ENCODE measurements around the gene DRC3. TPM values are rescaled to one million over a fixed set of nuclear protein-coding genes. Genes with fewer than 3 reads are reported as not detected.

Gene DRC3
- total and polyA plus RNA-seq, 2 donors (not counting 1 experiment from before 2014, with no cell fraction given), result 0.17 TPM; not detected in 1

DNA sequence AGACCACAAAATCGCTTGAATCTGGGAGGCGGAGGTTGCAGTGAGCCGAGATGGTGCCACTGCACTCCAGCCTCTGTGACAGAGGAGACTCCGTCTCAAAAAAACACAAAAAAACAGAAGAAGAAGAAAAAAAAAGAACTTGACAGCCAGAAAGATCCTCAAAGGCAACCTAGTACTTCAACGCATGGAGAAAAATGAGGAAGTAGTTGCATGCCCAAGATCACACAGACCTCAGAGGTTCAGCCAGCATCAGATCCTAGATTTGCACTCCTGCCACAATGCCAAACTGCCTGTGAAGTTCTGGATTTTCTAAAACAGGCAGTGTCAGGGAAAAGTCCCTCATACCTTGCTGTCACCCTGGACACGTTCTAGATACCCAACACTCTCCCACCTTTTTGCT lies 64.8 kb downstream of the DRC3 start:
- H3K27me3 ChIP-seq (replicated peaks in 1 of 4; ENCODE audit: control extremely low read depth in 1 of 4, control insufficient read depth in 3 of 4, insufficient read depth in 4 of 4, low read length in 3 of 4), result no peaks in the 10 kb centered on the region
- TF ChIP-seq CTCF (IDR thresholded peaks at IDR 0.05), result no peak
- TF ChIP-seq EZH2 (IDR thresholded peaks at IDR 0.05; ENCODE audit: borderline replicate concordance, insufficient read depth, low read depth, low read length, poor library complexity, severe bottlenecking), result no peak
- peaks cover 44% of the 10 kb centered on the region for H4K20me1 ChIP-seq (ENCODE audit: control insufficient read depth, insufficient read depth, low read length, poor library complexity, severe bottlenecking)
- no peak overlapping the region for H2AFZ ChIP-seq (ENCODE audit: insufficient read depth, low read depth, low read length, poor library complexity, severe bottlenecking)
- H3K27ac ChIP-seq (ENCODE audit: low read length in 2 of 2), result peak overlapping the region in 1 of 2 donors; percentile 90
- Mint-ChIP-seq H3K4me3 (peak overlapping the region; percentile 93), H3K27ac (peak overlapping the region; percentile 92), H3K27me3 (no peaks in the 10 kb centered on the region), H3K4me1 (peaks cover 71% of the 10 kb centered on the region), H3K9me3 (ENCODE audit: insufficient read depth) (no peaks in the 10 kb centered on the region)
- no peaks in the 10 kb centered on the region for H3K9me3 ChIP-seq (ENCODE audit: control extremely low read depth in 1 of 3, control insufficient read depth in 2 of 3, insufficient read depth in 1 of 3, low read length in 2 of 3)
- DNase-seq (peak; percentile 68), ATAC-seq (ENCODE audit: low read depth) (no peak)
- peak overlapping the region; percentile 91 for H3K9ac ChIP-seq (ENCODE audit: low read length)
- CTCF ChIA-PET, result no interaction called here
- H3K4me1 ChIP-seq (ENCODE audit: control insufficient read depth in 2 of 2, insufficient read depth in 2 of 2, low read length in 2 of 2), result peaks cover 24 to 45% of the 10 kb centered on the region in 2 donors
- peak overlapping the region in 2 of 5 experiments; percentile 89 to 96 for H3K4me3 ChIP-seq (ENCODE audit: control extremely low read depth in 1 of 5, extremely low read depth in 1 of 5, insufficient read depth in 1 of 5, low read depth in 2 of 5, low read length in 4 of 5)
- POLR2A ChIA-PET, result interaction anchor here (1.9 kb wide), 1 partner anchor 146 kb away, joined by 8 read pairs; the partner anchor contains the start of gene ALKBH5
- no peaks in the 10 kb centered on the region for H3K36me3 ChIP-seq (replicated peaks in 1 of 2; ENCODE audit: control extremely low read depth in 1 of 2, control insufficient read depth in 1 of 2, extremely low read depth in 1 of 2, insufficient read depth in 2 of 2, low read length in 1 of 2)
- H3K79me2 ChIP-seq (ENCODE audit: control insufficient read depth, insufficient read depth, low read length), result peaks cover 90% of the 10 kb centered on the region
- intact Hi-C loops (cut with micrococcal nuclease), result loop anchor here (5.0 to 10.0 kb wide), 5 partner anchors 203 to 1937 kb away; partner anchors contain the start of genes AKAP10, MPRIP, RASD1 and SREBF1
- 7% methylated on average over 4 of the region's 6 CpGs for WGBS (ENCODE audit: insufficient coverage)
- H3K4me2 ChIP-seq (replicated peaks; ENCODE audit: low read depth, low read length, poor library complexity, severe bottlenecking), result peak overlapping the region; percentile 91

DNA sequence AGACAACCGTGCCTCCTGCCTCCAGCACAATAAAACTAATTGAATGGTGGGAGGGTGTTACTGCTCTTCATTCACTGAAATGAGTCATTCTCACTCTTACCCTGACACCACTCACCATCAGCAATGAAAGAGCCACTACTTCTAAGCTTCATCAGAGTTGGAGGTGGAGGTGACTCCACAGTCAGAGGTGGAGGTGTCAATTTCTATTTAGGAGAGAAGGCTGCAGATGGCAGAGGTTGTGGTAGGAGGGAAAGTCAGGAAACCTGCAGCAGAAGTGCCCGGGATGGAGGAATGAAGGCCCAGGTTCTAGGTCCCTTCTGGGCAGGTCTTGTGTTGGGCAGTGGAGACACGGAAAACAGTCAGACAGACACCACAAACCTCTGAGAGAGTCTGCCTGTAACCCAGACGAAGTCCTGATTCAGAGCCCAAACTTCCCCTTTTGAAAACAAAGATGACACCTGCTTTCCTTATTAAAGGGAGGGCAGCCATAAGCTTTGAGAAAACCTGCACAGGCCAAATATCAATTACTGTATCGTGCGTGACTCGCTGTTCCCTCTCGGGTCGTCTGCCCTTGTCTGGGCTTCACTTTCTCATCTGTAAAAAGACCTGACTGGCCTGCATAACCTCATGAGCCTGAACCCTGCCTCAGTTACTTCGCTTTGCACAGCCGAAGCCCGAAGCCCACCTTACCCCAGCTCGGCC lies 65.6 kb downstream of the DRC3 start:
- peak; percentile 81 for DNase-seq
- Histone ChIP-seq H2AFZ (ENCODE audit: insufficient read depth, low read depth, low read length, poor library complexity, severe bottlenecking) (peak overlapping the region; percentile 83), H3K27ac (ENCODE audit: low read length in 2 of 2) (peak overlapping the region; percentile 43 to 90), H3K9ac (ENCODE audit: low read length) (peak overlapping the region; percentile 91), H4K20me1 (ENCODE audit: control insufficient read depth, insufficient read depth, low read length, poor library complexity, severe bottlenecking) (peaks cover 41% of the 10 kb centered on the region), H3K36me3 (replicated peaks in 1 of 2; ENCODE audit: control extremely low read depth in 1 of 2, control insufficient read depth in 1 of 2, extremely low read depth in 1 of 2, insufficient read depth in 2 of 2, low read length in 1 of 2) (no peaks in the 10 kb centered on the region), H3K79me2 (ENCODE audit: control insufficient read depth, insufficient read depth, low read length) (peaks cover 87% of the 10 kb centered on the region), H3K4me3 (ENCODE audit: control extremely low read depth in 1 of 5, extremely low read depth in 1 of 5, insufficient read depth in 1 of 5, low read depth in 2 of 5, low read length in 4 of 5) (peak overlapping the region; percentile 85 to 100 (median 96)), H3K4me1 (ENCODE audit: control insufficient read depth in 2 of 2, insufficient read depth in 2 of 2, low read length in 2 of 2) (peaks cover 24 to 40% of the 10 kb centered on the region in 2 donors), H3K4me2 (replicated peaks; ENCODE audit: low read depth, low read length, poor library complexity, severe bottlenecking) (peak overlapping the region; percentile 91), H3K27me3 (replicated peaks in 1 of 4; ENCODE audit: control extremely low read depth in 1 of 4, control insufficient read depth in 3 of 4, insufficient read depth in 4 of 4, low read length in 3 of 4) (no peaks in the 10 kb centered on the region), H3K9me3 (ENCODE audit: control extremely low read depth in 1 of 3, control insufficient read depth in 2 of 3, insufficient read depth in 1 of 3, low read length in 2 of 3) (no peaks in the 10 kb centered on the region)
- ChIA-PET POLR2A (interaction anchor here (0.9 to 1.9 kb wide), 2 partner anchors 146 to 287 kb away, joined by 3 to 8 read pairs; partner anchors contain the start of gene ALKBH5), CTCF (interaction anchor here (0.6 to 1.0 kb wide), 2 partner anchors 65 to 443 kb away, joined by 3 read pairs; no protein-coding TSS in a partner anchor)
- H3K27me3 Mint-ChIP-seq, result no peaks in the 10 kb centered on the region
- H3K4me3 Mint-ChIP-seq, result peak overlapping the region; percentile 93
- peak; percentile 16 for ATAC-seq (ENCODE audit: low read depth)
- H3K27ac Mint-ChIP-seq, result peak overlapping the region; percentile 92
- intact Hi-C loops (cut with micrococcal nuclease), result loop anchor here (1.0 to 10.0 kb wide), 8 partner anchors 203 to 1937 kb away; partner anchors contain the start of genes AKAP10, COPS3, MPRIP and RASD1
- TF ChIP-seq CTCF (IDR thresholded peaks at IDR 0.05) (no peak), EZH2 (IDR thresholded peaks at IDR 0.05; ENCODE audit: borderline replicate concordance, insufficient read depth, low read depth, low read length, poor library complexity, severe bottlenecking) (no peak)
- no peaks in the 10 kb centered on the region for H3K9me3 Mint-ChIP-seq (ENCODE audit: insufficient read depth)
- peaks cover 66% of the 10 kb centered on the region for H3K4me1 Mint-ChIP-seq
- WGBS (ENCODE audit: insufficient coverage), result under 1% methylated on average over 12 of the region's 13 CpGs

Measured in B cell (primary cell).